MCF 10A (cell line): ENCODE data around the gene TTC39C. TPM values are rescaled to one million over a fixed set of nuclear protein-coding genes. Genes with fewer than 3 reads are reported as not detected.

Source experiments
- BruUV-seq: library from RNA; stranded (reverse); fragments of 400-500 nt; replicated peaks from 2 replicates; lab custom pipeline; 2021; lab: Mats Ljungman, UMichigan
- CTCF ChIA-PET: fragments of 300-600 bp; sonication (Branson Sonifier 250); formaldehyde crosslinking; extraction: SDS; loops from one replicate; lab custom pipeline; 2021; ENCODE audit warnings: antibody characterized with exemption, inconsistent platforms; lab: Yijun Ruan, JAX
- POLR2A ChIA-PET: fragments of 300-600, 350-650 bp; sonication (Branson Sonifier 250); formaldehyde crosslinking; extraction: SDS; loops from one replicate; lab custom pipeline; 2020; ENCODE audit warnings: antibody characterized with exemption, inconsistent platforms; lab: Yijun Ruan, JAX
- DNase-seq: peaks from one replicate; pipeline ENCODE4 v3.0.0-alpha.2; 2018; ENCODE audit not compliant: unreplicated experiment
- H3K27ac Mint-ChIP-seq: one replicate; pipeline ENCODE4 v1.8.0; 2022; ENCODE audit warnings: mild to moderate bottlenecking, low read depth, mixed read lengths; ENCODE audit not compliant: unreplicated experiment
- H3K27me3 Mint-ChIP-seq: one replicate; pipeline ENCODE4 v1.8.0; 2022; ENCODE audit warnings: mixed read lengths; ENCODE audit not compliant: insufficient read depth, unreplicated experiment
- H3K36me3 Mint-ChIP-seq: one replicate; pipeline ENCODE4 v1.8.0; 2022; ENCODE audit warnings: mild to moderate bottlenecking, moderate library complexity, mixed read lengths; ENCODE audit not compliant: insufficient read depth, unreplicated experiment
- H3K4me1 Mint-ChIP-seq: one replicate; pipeline ENCODE4 v1.8.0; 2022; ENCODE audit warnings: mixed read lengths; ENCODE audit not compliant: insufficient read depth, unreplicated experiment
- H3K4me3 Mint-ChIP-seq: one replicate; pipeline ENCODE4 v1.8.0; 2022; ENCODE audit warnings: mild to moderate bottlenecking, moderate library complexity, mixed read lengths; ENCODE audit not compliant: unreplicated experiment
- H3K9me3 Mint-ChIP-seq: one replicate; pipeline ENCODE4 v1.8.0; 2022; ENCODE audit warnings: mixed read lengths; ENCODE audit not compliant: unreplicated experiment
- CTCF ChIP-seq: fragments of 200-600 bp; IDR thresholded peaks from one replicate; pipeline ENCODE4 v1.8.0; 2022; ENCODE audit warnings: antibody characterized with exemption, mild to moderate bottlenecking; ENCODE audit not compliant: unreplicated experiment
- intact Hi-C: fragments of 100-400 bp; cut with micrococcal nuclease; formaldehyde crosslinking; loops from 2 replicates; pipeline ENCODE4 v1.14.1; 2022
- total RNA-seq: library from RNA; stranded (reverse); gene quantifications from 2 replicates; pipeline ENCODE4 v1.2.3, GENCODE V29; 2022

The TTC39C gene
- total RNA-seq, 1 experiment from 2014 or later, result 12.9 TPM

- CTCF ChIA-PET, result no interaction called here
- Mint-ChIP-seq H3K4me1 (peaks cover 6% of the 10 kb centered on the region), H3K27me3 (no peaks in the 10 kb centered on the region), H3K9me3 (no peaks in the 10 kb centered on the region), H3K4me3 (no peak overlapping the region), H3K36me3 (no peaks in the 10 kb centered on the region), H3K27ac (no peak overlapping the region)
- no TSS peak for BruUV-seq
- TF ChIP-seq CTCF, result no peak
- POLR2A ChIA-PET, result no interaction called here
- intact Hi-C loops, result no loop called here
- no peak for DNase-seq
These were observed 25.1 kb downstream of the TTC39C start for GRCh38 chr18:24039671-24040070.

- DNase-seq, result no peak
- intact Hi-C loops, result no loop called here
- POLR2A ChIA-PET, result no interaction called here
- TF ChIP-seq CTCF, result no peak
- peaks cover 6% of the 10 kb centered on the region for H3K4me1 Mint-ChIP-seq
- CTCF ChIA-PET, result interaction anchor here (0.7 to 0.9 kb wide), 2 partner anchors 16 to 26 kb away, joined by 3 to 5 read pairs; no protein-coding TSS in a partner anchor
- no TSS peak for BruUV-seq
- no peaks in the 10 kb centered on the region for H3K9me3 Mint-ChIP-seq
- no peaks in the 10 kb centered on the region for H3K36me3 Mint-ChIP-seq
- no peak overlapping the region for H3K27ac Mint-ChIP-seq
- H3K4me3 Mint-ChIP-seq, result no peak overlapping the region
- H3K27me3 Mint-ChIP-seq, result no peaks in the 10 kb centered on the region
These were observed 27.1 kb downstream of the TTC39C start for GRCh38 chr18:24041691-24042090.

GRCh38 chr18:24043403-24043802, 28.8 kb downstream of the TTC39C start:
- Mint-ChIP-seq H3K27ac (no peak overlapping the region), H3K4me1 (peaks cover 6% of the 10 kb centered on the region), H3K9me3 (no peaks in the 10 kb centered on the region), H3K27me3 (no peaks in the 10 kb centered on the region), H3K36me3 (no peaks in the 10 kb centered on the region), H3K4me3 (no peak overlapping the region)
- no peak for TF ChIP-seq CTCF
- CTCF ChIA-PET, result interaction anchor here (1.4 kb wide), 1 partner anchor 32 kb away, joined by 6 read pairs; no protein-coding TSS in a partner anchor
- DNase-seq, result no peak
- no TSS peak for BruUV-seq
- POLR2A ChIA-PET, result no interaction called here
- intact Hi-C loops, result no loop called here

- BruUV-seq, result no TSS peak
- intact Hi-C loops, result no loop called here
- Mint-ChIP-seq H3K27ac (no peak overlapping the region), H3K36me3 (no peaks in the 10 kb centered on the region), H3K9me3 (no peaks in the 10 kb centered on the region), H3K4me3 (no peak overlapping the region), H3K27me3 (no peaks in the 10 kb centered on the region), H3K4me1 (peaks cover 11% of the 10 kb centered on the region)
- no peak for TF ChIP-seq CTCF
- ChIA-PET CTCF (interaction anchor here (0.5 to 0.8 kb wide), 2 partner anchors 71 to 532 kb away, joined by 3 read pairs; no protein-coding TSS in a partner anchor), POLR2A (no interaction called here)
- DNase-seq, result no peak
These were observed 33.7 kb downstream of the TTC39C start for GRCh38 chr18:24048261-24048660.
